PFSK-1 (cell line): ENCODE data around the gene SERTAD4.

Experiments
- FOXP2 ChIP-seq: optimal IDR thresholded peaks from 2 replicates; pipeline ENCODE3; 2011; ENCODE audit warnings: borderline replicate concordance, control low read depth, inconsistent platforms; ENCODE audit not compliant: insufficient read depth; ENCODE audit errors: extremely low read length, extremely low read depth
- POLR2AphosphoS5 ChIP-seq: IDR thresholded peaks from 2 replicates; pipeline ENCODE4 v1.6.1; 2012; ENCODE audit warnings: low read depth, mild to moderate bottlenecking, control low read depth, low read length, moderate library complexity
- REST ChIP-seq, 2 experiments: IDR thresholded peaks; 2 replicates each; pipeline versions ENCODE4 v1.6.1 to v1.8.0; 2011 to 2012; ENCODE audit warnings: low read depth in 2 of 2, low read length in 2 of 2, control low read depth in 1 of 2, inconsistent platforms in 1 of 2, mild to moderate bottlenecking in 1 of 2, moderate library complexity in 1 of 2; ENCODE audit not compliant: insufficient read depth in 1 of 2
- SIN3A ChIP-seq: IDR thresholded peaks from 2 replicates; pipeline ENCODE4 v1.6.1; 2012; ENCODE audit warnings: mild to moderate bottlenecking, low read length, moderate library complexity, borderline replicate concordance; ENCODE audit not compliant: insufficient read depth
- TAF1 ChIP-seq: IDR thresholded peaks from 2 replicates; pipeline ENCODE4 v1.6.1; 2012; ENCODE audit warnings: low read length, control low read depth, borderline replicate concordance; ENCODE audit not compliant: insufficient read depth

GRCh38 chr1:210269981-210270380 is 37.4 kb downstream of the SERTAD4 start:
- no peak for TF ChIP-seq TAF1
- no peak for TF ChIP-seq POLR2AphosphoS5
- no peak for TF ChIP-seq SIN3A
- no peak for TF ChIP-seq REST (IDR thresholded peaks at IDR 0.05; ENCODE audit: insufficient read depth in 1 of 2, low read depth in 2 of 2, low read length in 2 of 2)
- TF ChIP-seq FOXP2, result no peak
